Effector CD4-positive, alpha-beta T cell (primary cell): ENCODE results near the gene LAMC2.
A peak's percentile ranks its signal among the peaks of the same experiment; 100 is the strongest.
"Not testable (repeated sequence)": the region's sequence is repeated elsewhere in the genome, so short reads cannot be mapped to it uniquely, and the experiment has no call there.

Experiments used
- DNase-seq: peaks from one replicate; pipeline ENCODE4 v3.0.0-alpha.2; 2020

LAMC2 gene

DNA sequence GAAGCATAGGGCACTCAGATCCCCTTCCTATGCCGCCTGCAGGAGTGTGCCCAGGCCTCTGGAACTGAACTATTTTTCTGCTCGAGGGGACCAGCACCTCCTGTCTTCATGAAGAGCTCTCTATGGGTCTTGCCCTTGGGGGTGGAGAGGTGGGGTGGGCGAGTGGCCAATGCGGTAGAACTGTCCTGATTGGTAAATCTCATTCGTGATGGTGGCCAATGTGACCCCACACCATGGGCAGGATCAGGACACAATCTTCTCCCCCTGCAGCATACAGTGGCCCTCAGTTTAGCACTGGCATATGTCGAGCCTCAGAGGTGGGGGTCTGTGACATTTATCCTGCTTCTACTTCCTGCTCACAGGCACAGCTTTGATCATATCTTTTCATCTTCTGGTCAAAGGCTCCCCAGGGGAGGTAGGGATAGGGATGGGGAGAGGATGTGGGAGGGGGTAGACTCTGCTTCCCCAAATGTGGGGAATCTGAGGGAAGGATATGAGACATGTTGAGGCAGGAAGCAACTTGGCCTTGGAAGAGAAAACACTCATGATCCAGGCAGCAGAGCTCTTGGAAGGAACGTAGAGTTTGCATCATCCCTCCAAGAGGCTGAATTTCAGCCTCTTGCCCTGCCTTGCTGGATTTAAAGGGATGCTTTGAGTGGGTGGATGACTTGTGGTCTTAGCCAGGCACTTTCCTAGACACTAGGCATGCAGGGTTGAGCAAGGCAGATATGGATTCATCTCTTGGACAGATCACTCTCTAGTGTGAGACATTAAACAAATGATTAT lies 81.8 kb downstream of the LAMC2 start:
- no peak for DNase-seq

DNA sequence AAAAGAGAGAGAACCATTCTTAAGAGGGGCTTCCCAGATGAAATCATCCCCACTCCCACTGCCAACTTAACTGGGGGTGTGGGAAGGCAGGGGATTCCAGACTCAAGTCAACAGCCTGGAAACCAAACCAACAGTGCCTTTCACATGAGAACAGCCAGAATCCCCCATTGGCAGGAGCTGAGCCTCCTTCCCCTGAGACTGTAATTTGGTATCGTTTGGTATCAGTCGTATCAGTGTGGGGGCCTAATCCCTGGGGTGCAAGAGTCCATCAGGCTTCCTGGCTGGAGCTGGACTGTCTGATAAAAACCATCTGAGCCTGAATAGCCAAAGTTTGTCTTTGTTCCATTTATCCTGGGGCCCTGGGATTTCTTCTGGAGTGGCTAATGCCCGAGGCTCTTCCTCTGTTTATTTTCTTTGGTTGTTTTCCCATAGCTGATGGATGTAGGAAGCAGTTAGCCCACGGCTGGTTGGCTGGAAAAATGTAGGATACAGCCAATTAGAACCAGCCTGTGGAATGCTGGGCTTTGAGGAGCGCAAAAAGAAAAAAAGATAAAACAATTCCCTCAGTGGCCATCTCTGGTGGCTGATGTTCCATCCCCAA lies 84.6 kb downstream of the LAMC2 start:
- DNase-seq = no peak

DNA sequence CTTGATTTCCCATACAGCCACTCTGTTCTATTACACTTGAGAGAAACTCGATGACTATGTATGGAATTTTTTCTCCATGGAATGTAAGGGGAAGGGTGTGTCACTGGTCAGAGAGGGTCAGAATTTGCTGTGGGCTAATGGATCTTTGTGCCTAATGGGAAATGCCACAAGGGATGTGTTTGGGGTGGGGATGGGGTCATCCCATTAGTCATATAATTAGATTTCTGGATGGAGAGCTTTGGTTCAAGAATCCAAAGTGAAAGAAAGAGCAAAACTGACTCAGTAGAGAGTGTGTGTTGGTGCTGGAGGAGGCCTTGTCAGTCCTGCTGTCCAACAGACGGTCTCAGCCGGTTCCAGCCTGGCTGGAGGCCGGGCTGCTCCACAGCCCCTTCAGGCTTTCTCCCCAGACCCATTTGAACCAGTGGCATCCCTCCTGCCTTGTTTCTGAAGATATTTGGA lies 86.4 kb downstream of the LAMC2 start:
- no peak for DNase-seq

DNA sequence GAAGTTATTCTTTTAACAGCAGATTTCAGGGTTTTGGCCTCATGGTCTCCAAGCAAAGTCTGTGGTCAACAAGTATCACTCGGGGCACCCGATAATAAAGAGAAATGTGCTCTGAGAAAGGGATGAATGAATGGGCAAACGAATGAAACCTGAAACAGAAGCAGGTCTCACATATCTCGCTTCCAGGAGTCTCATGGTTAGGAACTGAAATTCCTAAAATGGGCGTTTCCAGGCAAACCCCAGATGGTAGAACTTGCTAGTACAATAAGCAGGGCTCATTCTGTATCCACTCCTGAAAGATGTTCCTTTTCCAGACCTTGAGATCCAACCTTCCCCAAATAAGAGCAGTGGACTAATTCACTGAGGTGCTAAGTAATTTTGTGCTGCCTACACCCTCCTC lies 87.2 kb downstream of the LAMC2 start:
- no peak for DNase-seq

DNA sequence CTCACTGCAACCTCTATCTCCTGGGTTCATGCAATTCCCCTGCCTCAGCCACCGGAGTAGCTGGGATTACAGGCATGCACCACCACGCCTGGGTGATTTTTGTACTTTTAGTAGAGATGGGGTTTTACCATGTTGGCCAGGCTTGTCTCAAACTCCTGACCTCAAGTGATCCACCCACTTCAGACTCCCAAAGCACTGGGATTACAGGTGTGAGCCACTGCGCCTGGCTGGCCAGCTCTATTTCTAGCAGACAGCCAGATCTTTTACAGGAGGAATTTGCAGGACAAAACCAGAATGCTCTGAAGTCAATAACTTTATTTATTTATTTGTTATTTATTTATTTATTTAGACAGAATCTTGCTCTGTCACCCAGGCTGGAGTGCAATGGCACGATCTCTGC lies 87.9 kb downstream of the LAMC2 start:
- DNase-seq = not testable (repeated sequence)

DNA sequence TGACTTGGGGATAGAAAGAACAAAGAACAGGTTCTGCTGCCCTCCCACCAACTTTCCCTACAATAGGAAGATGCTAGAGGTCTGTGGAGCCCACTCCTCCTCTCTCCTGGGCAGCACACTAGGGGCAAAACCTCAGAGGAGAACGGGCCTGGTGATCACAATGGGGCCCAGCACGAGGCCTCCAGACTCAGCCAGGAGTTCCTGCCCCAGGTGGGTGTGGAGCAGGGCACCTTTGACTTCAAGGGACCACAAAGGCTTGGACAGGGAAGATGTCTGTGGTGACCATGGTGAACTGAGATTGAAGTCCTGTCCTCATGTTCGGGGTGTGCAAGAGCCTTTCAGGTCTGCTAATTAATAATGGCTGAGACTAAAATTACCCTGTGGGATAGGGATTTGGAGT lies 88.8 kb downstream of the LAMC2 start:
- no peak for DNase-seq

DNA sequence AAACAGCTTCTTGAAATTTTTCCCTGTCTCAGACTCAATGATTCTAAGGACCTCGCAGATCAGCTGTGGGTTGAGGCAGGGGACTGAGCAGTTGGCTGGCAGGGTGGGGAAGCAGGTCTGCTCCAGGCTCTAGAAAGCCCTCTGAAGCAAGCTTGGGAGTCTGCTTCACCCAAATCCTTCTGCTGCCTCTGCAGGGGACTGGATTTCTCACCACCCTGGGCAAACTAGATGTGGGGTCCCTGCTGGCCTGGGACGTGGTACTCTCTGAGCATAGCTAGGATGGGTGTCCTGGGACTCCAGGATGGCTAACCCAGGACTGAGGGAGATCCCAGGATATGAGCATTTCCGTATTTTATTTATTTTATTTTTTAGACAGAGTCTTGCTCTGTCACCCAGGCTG lies 89.3 kb downstream of the LAMC2 start:
- no peak for DNase-seq

DNA sequence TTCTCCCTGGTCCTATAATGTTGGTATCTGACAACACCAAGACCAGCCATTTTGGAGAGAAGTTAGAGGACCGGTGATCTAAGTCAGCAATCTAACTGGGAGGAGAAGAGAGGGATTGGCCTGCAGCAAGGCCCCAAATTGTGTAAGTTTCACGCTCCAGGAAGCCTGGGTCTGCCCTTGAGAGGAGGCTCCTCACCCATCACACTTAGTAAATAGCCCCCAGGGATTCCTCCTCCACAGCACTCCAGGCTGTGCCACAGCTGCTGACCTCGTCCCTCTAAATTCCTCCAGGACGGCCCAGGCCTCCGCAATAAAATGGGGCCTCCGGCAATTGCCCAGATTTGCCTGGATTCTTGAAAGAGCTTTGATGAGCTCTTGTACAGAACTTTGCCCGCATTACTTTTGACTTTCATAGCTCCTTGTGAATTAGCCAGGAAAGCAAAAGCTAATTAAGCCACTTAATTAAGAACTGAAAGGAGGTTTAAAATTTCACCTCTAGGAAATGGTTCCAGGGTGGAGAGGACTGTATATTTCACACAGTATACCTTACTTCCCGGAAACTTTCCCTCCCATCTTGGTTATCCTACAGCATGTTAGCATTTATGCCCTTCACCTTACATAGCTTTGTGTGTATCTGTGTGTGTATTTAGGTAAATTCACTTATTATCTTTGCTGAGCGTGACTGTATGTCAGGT lies 90.5 kb downstream of the LAMC2 start:
- DNase-seq = no peak

DNA sequence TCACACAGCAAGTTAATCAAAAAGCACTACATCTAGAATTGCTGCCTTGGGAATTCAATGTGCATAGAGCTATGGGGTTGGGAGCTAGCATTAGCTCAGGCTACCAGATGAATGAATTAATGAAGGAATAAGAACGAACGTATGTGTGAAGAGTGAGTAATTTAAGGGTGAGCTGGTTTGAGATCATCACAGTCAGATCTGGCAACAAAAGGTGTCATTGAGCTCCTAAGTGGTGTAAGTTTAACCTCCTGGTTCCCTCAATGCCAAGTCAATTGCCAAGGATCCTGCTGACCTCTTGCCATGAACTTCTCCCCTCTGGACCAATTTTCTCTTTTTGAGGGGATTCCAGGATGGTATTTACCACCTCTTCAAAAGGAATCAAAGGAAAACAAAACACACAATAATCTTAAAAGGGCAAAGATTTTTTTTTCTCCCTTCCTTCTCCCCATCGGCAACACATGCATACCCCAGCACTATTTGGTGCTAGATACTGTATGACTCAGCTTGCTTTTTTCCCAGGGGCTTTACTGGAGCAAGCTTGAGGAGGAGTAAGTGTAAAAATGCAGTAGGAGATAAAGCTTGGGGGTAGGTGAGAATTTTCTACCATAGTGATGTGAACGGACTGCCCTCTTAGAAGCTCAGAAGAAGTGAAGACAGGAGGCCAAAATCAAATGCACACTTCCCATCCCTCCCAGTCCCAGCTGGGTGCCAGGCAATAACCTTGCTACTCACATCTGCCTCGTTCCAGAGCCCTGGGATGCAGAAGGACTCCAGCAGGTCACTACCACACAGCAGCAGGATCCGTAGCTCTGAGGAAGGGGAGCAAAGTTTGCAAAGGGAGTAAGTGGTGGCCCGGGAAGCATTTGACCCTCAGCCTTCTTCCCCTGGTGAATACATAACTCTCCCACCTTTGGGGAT lies 92.0 kb downstream of the LAMC2 start:
- no peak for DNase-seq

DNA sequence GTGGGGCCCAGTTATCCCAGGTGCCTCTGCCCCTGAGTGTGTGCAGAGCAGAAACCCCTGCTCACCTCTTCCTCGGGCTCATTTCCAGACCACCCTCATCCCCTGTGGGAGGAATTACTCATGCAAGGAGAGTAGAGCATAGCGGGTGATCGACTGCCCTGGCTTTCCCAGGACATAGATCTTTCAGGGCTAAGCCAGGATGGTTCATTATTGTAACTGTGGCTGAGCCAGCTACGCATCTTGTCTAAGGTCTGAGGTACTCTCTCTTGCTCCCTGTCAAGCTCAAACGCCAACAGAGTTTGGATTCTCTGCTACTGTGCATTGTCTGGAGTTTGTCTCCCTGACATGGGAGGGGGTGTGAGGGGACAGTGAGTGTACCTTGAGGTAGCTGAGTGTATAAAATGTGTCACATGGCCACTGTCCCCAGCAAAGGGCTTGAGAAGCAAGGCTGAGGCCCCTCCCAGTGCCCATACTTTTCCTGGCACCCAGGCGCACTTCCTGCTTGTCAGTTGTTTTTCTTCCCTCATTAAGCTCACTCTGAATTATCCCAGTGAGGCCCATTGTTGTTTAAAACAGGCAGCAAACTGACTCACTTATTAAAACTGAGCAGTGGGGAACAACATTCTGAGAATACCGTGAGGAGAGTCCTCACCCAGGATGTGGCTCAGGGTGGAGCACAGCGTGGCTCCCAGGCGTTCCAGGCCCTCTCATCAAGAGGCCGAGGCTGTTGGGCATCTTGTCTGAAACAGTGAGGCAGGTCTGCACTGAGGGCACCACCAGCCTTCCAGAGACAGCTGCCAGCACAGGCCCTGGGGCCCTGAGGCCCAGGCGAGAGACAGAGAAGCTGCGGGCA lies 92.9 kb downstream of the LAMC2 start:
- no peak for DNase-seq

DNA sequence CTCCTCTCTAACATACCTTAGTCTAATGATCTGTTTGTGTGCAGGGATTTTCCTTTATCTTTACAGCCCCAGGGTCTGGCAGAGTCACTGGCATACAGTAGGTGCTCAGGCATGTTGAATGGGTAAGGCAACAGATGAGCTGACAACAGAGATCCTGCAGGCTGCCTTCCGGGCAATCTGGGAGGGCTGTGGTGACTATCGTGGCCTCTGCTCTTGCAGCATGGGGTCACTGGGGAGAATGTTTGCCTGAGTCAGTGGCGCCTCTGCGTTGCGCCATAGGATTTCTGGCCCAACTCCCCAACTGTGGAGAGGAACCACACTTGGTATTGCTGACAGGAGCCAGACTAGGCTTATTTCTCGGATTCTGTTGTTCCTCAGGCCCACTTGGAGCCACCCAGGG lies 93.8 kb downstream of the LAMC2 start:
- no peak for DNase-seq

DNA sequence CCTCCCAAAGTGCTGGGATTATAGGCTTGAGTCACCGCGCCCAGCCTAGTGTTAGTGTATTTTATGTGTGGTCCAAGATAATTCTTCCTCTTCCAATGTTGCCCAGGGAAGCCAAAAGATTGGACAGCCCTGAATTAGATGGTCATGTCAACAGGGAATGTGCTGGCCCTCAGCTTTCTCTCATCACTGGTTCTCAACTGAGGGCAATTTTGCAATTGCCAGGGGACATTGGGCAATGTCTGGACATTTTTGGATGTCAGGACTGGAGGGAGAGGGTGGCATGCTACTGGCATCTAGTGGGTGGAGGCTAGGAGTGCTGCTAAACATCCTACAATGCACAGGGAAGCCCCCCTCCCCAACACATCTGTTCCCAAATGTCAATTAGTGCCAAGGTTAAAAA lies 95.0 kb downstream of the LAMC2 start:
- DNase-seq = no peak

DNA sequence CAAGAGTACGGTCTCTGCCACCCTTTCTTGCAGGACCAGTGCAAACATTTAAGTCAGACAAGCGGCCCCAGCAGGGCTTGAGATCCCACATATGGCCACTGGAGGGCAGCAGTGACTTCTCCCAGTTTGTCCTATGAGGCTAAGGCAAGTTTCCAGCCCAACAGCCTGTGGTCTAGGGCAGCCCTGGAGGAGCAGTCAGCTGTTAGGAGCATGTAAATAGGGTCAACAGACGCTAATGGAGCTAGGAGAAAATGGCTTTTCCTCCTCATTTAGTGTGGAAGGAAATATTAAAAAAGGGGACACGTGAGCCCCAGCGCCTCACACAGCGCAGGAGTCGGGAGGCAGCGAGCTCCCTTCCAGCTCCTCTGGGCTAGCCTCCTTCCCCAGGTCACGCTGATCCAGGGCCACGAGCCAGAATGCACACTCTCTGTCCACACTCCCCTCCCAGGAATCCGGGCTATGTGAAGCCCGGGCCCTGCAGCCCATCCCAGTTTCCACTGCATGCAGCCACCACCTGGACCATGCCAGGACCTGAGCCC lies 95.6 kb downstream of the LAMC2 start:
- DNase-seq = peak; percentile 46

DNA sequence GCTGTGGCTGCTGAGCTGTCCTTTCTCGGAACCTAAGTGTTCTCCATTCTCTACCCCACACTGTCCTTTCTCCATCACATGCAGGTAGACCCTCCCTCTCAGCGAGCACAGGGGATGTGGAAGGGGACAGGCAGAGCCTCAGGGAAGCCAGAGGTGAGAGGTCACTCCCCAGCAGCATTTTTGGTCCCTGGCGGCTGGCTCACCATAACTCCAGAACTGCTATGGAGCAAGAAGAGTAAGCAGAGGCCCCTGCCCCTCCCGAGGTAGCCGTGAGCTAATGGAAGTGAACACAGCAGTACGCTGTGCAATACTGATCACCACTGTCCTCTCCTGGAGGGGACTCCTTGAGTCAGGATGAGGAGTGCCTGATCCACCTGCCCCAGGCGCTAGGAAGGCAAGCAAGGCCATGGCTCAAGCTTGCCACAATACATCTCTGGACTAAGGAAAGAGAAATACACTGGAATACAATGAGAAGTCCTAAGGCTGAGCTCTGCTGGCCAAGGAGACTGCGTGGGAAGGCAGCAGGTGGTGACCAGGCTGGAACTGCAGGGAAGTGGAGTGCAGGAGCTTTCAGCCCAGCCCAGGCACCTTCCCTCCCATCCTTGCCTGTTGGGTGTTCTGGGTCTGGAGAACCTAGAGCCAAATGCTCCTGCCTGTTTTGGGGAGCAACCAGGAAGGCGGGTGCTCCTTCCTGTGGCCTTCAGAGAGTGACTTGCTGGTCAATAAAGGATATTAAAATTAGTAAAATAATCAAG lies 96.2 kb downstream of the LAMC2 start:
- no peak for DNase-seq

DNA sequence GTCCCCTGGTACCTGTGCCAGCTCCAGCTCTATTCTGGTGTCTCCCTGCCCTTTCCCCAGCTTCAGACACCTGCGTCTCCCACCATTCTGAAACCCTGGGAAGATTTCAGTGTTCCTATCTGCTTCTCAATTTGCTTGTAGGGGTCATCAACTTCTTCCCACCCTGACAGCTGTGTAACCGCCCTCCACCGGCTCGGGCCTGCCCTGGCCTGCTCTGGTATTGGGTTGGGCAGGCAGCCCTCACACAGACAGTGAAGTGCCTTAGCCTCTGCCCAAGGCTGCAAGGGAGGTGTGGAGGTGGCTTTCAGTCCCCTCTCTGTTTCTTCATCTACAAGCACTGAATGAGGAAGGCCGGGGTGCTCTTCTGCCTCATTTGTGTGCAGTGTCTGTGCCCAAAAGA lies 97.2 kb downstream of the LAMC2 start:
- no peak for DNase-seq

DNA sequence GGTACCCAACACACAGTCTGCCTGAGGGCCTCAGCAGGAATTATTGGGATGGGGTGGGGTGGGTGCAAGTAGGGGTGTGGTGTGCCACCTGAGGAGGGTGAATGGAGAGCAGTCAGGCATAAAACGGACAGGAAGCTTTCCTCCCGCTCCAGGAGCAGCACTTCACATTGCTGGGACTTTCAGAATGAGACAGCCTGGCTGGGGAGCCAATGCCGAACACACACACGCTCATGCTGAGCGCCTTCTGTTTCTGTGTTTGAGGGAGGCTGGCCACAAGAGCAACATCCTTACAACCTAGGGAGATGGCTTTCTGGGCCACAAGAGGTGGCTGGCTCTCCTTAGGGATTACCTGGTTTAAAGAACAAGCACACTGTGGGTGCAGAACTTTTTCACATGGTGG lies 98.0 kb downstream of the LAMC2 start:
- no peak for DNase-seq

DNA sequence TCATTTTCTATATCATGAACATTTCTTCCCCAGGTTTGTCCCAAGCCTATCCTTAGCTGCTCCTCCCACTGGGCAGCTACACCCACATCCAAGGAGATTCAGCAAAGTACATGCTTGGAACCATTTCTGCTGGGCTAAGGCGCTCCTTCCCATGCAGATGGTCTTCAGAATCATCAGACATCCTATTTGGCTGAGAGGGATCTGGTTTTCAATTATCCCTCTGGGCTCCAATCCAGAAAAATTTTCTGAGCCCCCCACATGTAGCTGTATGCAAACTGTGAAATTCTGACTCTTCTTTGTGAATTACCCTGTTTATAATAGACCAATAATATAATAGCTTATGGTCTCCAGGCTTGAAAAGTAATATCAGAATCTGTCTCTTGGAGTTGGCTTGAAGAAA lies 99.2 kb downstream of the LAMC2 start:
- no peak for DNase-seq

DNA sequence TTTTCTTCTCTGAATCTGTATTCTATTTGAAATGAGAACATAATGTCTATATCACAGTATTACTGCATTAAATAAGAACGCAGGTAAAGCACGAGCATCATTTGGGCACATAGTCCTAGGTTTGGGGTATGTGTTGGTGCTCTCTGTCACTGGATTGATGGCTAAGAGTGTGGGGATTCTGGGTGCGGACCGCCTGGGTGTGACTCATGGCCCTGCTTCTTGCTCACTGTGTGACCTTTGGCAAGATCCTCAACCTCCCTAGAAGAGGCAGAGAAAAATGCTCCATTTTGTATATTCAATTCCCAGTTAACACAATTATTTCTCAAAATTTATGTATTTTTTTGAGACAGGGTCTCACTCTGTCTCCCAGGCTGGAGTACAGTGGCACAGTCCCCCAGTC lies 99.7 kb downstream of the LAMC2 start:
- no peak for DNase-seq

DNA sequence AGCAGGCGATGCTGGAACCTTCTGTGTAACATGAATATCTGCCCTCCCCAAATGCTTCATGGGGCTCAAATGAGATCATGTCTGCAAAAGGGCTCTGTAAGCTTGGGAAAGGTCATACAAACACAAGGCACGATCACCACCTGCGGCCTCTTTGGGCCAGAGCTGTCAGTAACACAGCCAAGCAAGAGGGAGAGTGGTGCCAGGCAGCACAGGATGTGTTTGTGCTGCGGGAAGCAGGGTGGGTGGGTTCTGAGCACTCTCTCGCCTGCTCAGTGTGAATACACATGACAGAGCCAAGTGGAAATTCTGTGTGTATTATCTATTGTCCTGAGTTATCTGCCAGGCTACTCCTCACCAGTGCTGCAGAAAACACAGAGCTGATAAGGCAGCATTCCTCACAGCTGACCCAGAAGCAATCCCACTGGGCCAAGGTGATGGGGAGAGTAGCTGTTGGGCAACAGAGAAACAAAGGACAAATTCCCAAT lies 101.2 kb downstream of the LAMC2 start:
- no peak for DNase-seq

DNA sequence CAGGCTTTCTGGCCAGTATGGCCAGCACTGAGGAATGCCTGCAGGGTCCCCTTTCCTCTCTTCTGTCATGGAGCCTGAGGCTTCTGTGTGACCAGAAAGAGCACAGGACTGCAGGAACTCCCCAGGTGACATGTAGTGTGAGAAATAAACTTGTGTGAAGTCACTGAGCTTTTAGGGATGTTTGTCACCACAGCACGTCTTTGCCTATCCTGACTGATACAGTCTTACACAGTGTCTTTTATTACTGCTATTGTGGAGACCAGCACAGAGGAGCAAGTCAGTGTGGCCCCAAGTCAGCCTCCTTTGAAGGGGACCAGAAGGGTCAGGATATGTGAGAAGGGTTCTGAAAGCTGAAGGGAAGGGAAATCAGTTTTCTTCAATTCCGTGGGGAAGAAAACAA lies 102.5 kb downstream of the LAMC2 start:
- DNase-seq = no peak

DNA sequence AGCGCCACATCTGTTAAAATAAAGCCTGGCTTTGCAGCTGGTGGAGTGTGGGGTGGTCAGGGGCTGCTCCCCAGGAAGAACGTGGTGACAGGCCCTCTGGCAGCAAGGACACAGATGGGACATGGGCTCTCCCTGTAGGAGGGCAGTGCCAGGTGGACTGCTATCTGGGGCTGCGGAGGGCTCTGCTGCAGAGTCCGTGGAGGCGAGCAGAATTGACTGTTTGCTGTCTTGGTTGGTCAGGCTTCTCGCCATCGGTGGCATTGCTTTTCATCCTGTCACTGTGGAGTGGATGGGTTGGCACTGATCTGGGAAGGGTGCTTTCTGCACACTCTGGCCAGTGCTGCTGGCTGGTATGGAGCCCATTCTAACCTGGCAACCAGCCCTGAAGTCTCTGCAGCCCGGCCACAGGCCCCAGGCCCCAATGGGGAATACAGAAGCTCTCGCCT lies 103.0 kb downstream of the LAMC2 start:
- DNase-seq = no peak
